GM10847 (cell line): ENCODE results near the gene HPCAL4.

Experiments
- POLR2A ChIP-seq: IDR thresholded peaks from 2 replicates; pipeline ENCODE4 v1.6.1; 2011; ENCODE audit not compliant: insufficient read length; ENCODE audit errors: extremely low read depth

The HPCAL4 gene

GRCh38 chr1:39717809-39718208 lies 26.6 kb upstream of the HPCAL4 start:
- no peak for TF ChIP-seq POLR2A

- TF ChIP-seq POLR2A = no peak
Observed at GRCh38 chr1:39713557-39713956, 22.3 kb upstream of the HPCAL4 start.

GRCh38 chr1:39711966-39712340 lies 20.7 kb upstream of the HPCAL4 start:
- no peak for TF ChIP-seq POLR2A

GRCh38 chr1:39711104-39711965 lies 20.1 kb upstream of the HPCAL4 start:
- TF ChIP-seq POLR2A = no peak

- no peak for TF ChIP-seq POLR2A
Observed at GRCh38 chr1:39707506-39707905, 16.3 kb upstream of the HPCAL4 start.

- no peak for TF ChIP-seq POLR2A
Observed at GRCh38 chr1:39704757-39705156, 13.5 kb upstream of the HPCAL4 start.

- no peak for TF ChIP-seq POLR2A
Observed at GRCh38 chr1:39701049-39701439, 9.8 kb upstream of the HPCAL4 start.

GRCh38 chr1:39700348-39700747 lies 9.1 kb upstream of the HPCAL4 start:
- no peak for TF ChIP-seq POLR2A

- TF ChIP-seq POLR2A = no peak
Observed at GRCh38 chr1:39699419-39699818, 8.2 kb upstream of the HPCAL4 start.

- no peak for TF ChIP-seq POLR2A
Observed at GRCh38 chr1:39698568-39698967, 7.3 kb upstream of the HPCAL4 start.

- TF ChIP-seq POLR2A = no peak
Observed at GRCh38 chr1:39696448-39696847, 5.2 kb upstream of the HPCAL4 start.

GRCh38 chr1:39695016-39695415 lies 3.8 kb upstream of the HPCAL4 start:
- no peak for TF ChIP-seq POLR2A

GRCh38 chr1:39694026-39694425 lies 2.8 kb upstream of the HPCAL4 start:
- TF ChIP-seq POLR2A = no peak

GRCh38 chr1:39692152-39693074 lies 1.2 kb upstream of the HPCAL4 start:
- TF ChIP-seq POLR2A = no peak

- TF ChIP-seq POLR2A = no peak
Observed at GRCh38 chr1:39690794-39691382, 345 bp downstream of the HPCAL4 start.

- TF ChIP-seq POLR2A = no peak
Observed at GRCh38 chr1:39690225-39690624, 1.0 kb downstream of the HPCAL4 start.
